Stimulated activated CD4-positive, alpha-beta T cell treated with anti-CD3 and anti-CD28 coated beads, Interleukin-4, amount 100 ng/mL, for 4 hours (primary cell): ENCODE results near the gene GLDC.
A peak's percentile ranks its signal among the peaks of the same experiment; 100 is the strongest.
"Not testable (repeated sequence)": the region's sequence is repeated elsewhere in the genome, so short reads cannot be mapped to it uniquely, and the experiment has no call there.

Experiments
- DNase-seq, 2 experiments: peaks; one replicate each; pipeline ENCODE4 v3.0.0-alpha.2; 2020

The GLDC gene

GRCh38 chr9:6660512-6660911 is 15.0 kb upstream of the GLDC start:
- DNase-seq, result no peak

DNA sequence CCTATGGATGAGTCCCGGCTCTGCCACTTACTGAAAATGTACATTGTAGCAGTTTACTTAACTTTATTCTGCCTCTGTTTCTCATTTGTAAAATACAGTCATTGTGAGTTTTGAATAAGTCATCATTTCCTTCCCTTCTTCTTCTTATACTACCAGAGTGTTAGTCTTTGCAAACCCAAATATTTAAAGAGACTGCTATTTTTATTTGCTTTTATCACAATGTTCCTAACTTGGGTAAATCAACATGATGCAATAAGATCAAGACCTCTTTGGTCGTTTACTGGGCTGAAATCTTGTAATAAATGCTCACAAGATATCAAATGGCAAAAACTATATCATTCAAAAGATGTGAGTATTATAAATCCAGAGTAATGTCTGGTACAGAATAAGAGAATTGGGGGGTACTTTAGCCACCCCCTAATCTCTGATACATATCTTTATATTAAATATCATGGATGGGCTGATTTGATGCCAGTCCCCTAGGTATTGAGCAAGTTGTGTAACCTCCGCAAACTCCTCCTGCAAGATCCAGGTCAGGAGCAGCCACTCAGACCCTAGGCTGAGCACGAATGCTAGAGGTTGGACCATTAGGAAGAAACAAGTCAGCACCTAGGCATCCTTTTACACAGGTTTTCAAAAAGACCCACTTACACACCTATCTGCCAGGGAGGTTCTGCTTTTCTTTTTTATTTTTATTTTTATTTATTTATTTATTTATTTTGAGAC is 13.3 kb upstream of the GLDC start:
- no peak for DNase-seq

GRCh38 chr9:6656614-6657300 is 11.2 kb upstream of the GLDC start:
- no peak for DNase-seq

- DNase-seq, result no peak
Observed at GRCh38 chr9:6655036-6655435, 9.5 kb upstream of the GLDC start.

- peak; percentile 6 to 24 for DNase-seq
Observed at GRCh38 chr9:6646293-6646636, 736 bp upstream of the GLDC start.

GRCh38 chr9:6645105-6645354 is 499 bp downstream of the GLDC start:
- DNase-seq, result peak in 1 of 2 experiments; percentile 12

DNA sequence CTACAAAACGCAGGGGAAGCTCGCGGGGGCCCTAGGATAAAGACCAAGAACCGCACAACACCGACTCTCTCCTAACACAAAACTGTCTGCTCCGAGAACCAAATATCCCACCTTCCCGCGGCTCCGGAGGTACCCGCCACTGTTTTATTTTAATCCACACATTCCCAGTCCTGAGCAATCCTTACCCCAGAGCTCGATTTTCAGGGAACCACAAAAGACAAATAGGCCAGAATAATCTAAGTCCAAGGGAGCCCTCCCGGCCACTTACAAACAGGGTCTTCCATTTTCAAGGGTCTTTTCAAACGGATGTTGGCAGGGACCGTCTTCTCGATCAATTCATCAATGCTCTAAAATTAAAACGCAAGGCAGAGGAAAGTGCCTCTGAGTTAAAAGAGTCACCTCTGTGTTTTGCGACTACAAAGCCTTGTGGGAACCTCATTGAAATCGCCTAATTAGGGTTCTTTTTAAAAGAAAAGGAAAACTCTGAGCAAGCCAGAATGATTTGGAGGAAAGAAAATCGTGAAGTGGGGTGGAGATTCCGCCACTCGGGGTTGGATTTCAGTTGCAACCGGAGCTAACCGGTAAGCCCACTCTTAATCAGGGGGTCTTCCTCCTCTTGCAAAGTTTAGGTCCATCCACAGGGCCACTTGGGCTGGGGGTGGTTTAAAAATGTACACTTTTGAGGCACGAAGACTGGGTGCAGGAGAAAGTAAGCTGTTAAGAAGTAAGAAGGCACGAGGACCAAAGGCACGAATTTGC is 1.0 kb downstream of the GLDC start:
- DNase-seq, result no peak

GRCh38 chr9:6641961-6642360 is 3.6 kb downstream of the GLDC start:
- no peak for DNase-seq

DNA sequence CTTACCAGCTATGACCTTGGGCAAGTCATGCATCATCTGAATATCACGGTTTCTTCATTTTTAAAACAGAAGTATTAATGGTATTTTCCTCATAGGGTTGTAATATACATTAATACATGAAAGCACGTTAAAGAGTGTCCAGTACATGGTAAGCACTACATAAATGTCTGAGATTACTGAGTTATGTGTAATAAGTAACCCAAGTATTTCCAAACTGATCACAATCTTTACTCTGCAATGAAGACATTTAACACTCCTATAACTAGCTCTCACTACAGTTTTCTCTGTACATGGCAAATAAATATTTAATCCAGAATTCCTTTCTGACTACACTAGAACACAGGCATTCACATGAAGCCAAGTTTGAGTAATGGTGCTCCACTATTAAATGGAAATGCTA is 4.0 kb downstream of the GLDC start:
- no peak for DNase-seq

DNA sequence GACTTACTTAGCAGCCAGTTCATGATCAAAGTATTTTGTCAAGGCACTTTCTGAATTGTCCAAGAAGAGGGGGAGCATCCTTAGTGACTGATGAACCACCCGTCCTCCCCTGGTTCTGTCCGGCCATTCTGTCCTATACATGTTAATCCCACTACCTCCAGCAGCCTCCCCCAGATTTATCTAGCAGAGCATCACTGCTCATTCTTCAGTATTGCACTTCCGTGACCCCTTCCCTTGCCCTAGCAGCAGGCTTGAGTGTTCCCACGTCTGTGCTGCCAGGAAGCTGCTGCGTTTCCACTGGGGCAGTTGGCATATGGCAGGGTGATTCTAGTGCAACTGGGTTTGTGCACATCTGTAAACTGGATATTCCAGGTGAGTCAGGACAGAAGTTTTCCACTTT is 4.5 kb downstream of the GLDC start:
- DNase-seq, result no peak

- no peak for DNase-seq
Observed at GRCh38 chr9:6640268-6641051, 5.1 kb downstream of the GLDC start.

DNA sequence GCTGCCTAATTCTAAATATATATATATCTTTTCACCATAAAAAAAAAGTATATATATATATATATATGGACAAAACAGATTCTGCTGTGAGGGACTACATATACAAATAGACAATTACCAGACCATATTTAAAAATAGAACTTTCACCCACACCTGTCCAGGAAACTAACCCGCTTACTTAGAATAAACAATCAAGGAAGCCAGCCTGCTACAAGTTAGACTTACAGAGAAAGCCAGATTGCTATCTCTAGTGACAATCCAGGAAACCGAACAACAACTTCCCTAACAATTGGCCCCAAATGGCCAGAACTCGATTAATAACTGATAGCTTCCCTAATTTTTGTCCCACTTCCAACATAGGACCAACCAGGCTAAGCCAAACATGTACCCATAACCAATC is 5.9 kb downstream of the GLDC start:
- no peak for DNase-seq

DNA sequence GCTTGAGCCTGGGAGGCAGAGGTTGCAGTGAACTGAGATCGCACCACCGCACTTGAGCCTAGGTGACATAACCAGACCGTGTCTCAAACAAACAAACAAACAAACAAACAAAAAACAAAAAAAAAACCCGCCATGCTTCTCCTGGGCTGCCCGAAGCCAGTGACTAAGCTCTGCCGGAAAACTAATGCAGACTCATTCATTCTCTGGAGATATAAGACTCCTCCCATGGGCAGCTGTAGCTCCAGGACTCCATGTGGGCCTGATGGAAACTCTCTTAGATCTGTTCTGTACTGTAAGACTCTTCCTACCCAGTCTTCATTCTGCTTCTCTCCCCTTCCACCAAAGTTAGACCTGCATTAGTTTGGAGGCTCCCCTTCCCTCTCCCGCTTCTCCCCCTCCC is 11.1 kb downstream of the GLDC start:
- no peak for DNase-seq

GRCh38 chr9:6633378-6633777 is 12.2 kb downstream of the GLDC start:
- DNase-seq, result no peak

DNA sequence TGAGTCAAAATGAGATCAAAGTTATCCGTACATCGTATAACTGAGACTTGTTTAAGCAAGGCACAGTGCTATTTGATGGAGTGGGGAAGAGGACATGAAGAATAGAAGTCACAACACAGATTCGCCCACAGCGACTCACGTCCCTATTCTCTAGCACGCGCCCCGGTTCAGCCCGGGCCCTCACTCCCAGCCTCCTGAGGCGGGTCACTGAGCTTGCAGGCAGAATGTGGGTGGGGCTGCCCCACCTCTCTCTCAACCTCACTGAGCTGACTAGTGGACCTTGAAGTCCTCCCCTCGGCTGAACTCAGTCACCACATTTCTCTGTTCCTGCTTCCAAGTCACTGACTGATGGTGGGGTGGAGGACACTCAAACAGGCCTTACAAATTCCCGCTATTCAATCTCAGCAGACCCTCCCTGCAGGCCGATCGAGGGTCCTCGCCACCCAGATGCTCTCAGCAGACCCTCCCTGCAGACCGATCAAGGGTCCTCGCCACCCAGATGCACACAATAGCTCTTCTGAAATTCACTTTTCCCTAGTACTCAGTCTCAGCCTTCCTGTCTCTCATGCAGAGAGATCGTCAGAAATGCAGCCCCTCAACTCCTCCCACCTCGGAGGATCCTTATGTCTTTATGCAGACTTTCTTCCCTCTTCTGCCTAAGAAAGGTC is 12.9 kb downstream of the GLDC start:
- DNase-seq, result no peak

DNA sequence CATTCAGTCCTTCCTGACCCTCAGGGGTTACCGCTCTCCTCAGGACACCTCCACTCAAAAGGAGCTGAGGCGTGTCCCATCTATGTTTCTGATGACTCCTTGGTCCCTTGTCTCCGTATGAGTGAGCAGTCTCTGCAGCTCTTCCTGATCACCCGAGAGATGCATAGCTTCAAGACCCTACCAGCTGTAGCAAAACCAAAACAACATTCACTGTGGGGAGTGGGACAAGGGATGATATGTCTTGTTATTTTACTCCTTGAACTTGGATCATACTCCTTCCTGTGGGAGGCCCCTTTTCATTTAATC is 14.4 kb downstream of the GLDC start:
- no peak for DNase-seq

GRCh38 chr9:6630502-6631206 is 14.9 kb downstream of the GLDC start:
- DNase-seq, result no peak

DNA sequence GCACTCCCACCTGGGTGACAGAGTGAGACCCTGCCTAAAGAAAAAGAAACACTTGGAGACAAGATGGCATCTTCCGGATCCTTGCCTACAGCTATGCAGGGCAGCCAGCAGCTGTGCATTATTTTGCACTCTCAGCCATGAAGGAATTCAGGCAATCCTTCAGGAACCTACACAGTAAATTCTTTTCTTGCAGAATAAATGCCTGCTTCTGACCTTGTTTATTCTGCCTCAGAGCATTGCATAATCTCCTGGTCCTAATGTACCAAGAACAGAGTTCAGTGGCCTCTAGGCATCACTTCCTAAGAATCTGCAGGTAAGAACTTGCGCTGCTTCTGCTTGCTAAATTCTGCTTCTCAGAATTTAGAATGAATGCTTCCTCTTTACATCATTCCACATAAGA is 16.8 kb downstream of the GLDC start:
- no peak for DNase-seq

- DNase-seq, result no peak
Observed at GRCh38 chr9:6625363-6625762, 20.2 kb downstream of the GLDC start.

GRCh38 chr9:6622784-6623183 is 22.7 kb downstream of the GLDC start:
- DNase-seq, result not testable (repeated sequence)

GRCh38 chr9:6620796-6621195 is 24.7 kb downstream of the GLDC start:
- DNase-seq, result no peak

- no peak for DNase-seq
Observed at GRCh38 chr9:6620353-6620752, 25.2 kb downstream of the GLDC start.

- DNase-seq, result no peak
Observed at GRCh38 chr9:6619909-6620308, 25.6 kb downstream of the GLDC start.
